GM18909 (cell line): ENCODE data around the gene TEX30.

Experiments used
- ATAC-seq: cut with Tn5 transposase; IDR thresholded peaks from one replicate; pipeline ENCODE4 v1.9.1; 2021; ENCODE audit warnings: mild to moderate bottlenecking; ENCODE audit not compliant: unreplicated experiment, poor library complexity

Gene TEX30

DNA sequence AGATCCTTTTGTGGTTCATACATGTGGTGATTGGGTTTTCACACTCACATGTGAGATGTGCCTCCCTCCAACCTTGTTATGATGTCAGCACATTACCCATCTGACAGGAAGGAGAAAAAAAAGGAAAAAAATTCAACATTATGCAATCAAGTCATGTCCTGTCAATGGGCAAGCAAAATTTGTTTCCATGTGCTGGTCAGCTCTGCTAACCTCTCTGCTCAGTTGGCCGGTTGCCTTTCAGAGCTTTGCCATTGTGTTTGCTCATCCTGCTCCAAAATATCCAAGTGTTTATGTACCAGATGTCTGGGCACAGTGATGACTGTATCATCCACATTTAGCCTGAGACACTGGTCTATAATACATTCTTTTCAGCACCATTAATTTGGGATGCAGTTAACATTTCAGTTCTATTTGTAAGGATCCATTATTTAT lies 51.8 kb downstream of the TEX30 start:
- ATAC-seq, result no peak

DNA sequence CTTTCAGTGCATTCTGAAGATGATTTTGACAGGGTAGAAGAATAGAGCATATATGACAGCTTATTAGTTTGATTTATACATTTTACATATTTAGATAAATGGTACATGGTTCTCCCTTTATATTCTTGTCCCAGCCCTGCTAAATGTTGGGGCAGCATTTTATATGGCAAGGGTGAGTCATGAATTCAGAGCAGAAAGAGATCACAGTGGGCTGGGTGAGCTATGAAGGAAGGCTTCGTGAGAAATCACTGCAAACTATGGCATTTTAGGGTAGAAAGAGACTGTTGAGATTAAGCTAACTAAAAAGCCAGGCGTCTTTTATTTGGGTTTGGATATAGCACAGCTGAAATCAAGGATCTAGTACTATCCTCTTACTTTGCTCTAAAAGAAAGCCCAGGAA lies 54.8 kb downstream of the TEX30 start:
- no peak for ATAC-seq
